Fibroblast of lung (primary cell): ENCODE measurements around the gene PAM. TPM values are rescaled to one million over a fixed set of nuclear protein-coding genes. Genes with fewer than 3 reads are reported as not detected.

Experiments
- DNase-seq, 2 donors: peaks; one replicate each; pipeline versions ENCODE4 v3.0.0 to v3.0.0-alpha.2; 2010; ENCODE audit warnings: low read depth in 2 of 2
- H2AFZ ChIP-seq: 2 replicates; pipeline ENCODE4 v1.5.1; 2012; ENCODE audit warnings: low read length, control low read depth, inconsistent platforms
- H3K27ac ChIP-seq: 2 replicates; pipeline ENCODE4 v1.5.1; 2011; ENCODE audit warnings: low read length, control low read depth; ENCODE audit not compliant: insufficient read depth
- H3K27me3 ChIP-seq: 2 replicates; pipeline ENCODE4 v1.5.1; 2011; ENCODE audit warnings: mild to moderate bottlenecking, low read length; ENCODE audit not compliant: control insufficient read depth, insufficient read depth
- H3K36me3 ChIP-seq: 2 replicates; pipeline ENCODE4 v1.5.1; 2011; ENCODE audit warnings: low read length; ENCODE audit not compliant: control insufficient read depth, insufficient read depth
- H3K4me1 ChIP-seq: 2 replicates; pipeline ENCODE4 v1.5.1; 2011; ENCODE audit warnings: low read length; ENCODE audit not compliant: control insufficient read depth, insufficient read depth; ENCODE audit errors: extremely low read depth
- H3K4me2 ChIP-seq: 2 replicates; pipeline ENCODE4 v1.5.1; 2011; ENCODE audit warnings: low read length, control low read depth; ENCODE audit not compliant: insufficient read depth; ENCODE audit errors: extremely low read depth
- H3K4me3 ChIP-seq, 4 experiments: fragments of 200-600 bp in 1 of 4; sonication (generic) in 1 of 4; replicated peaks in 1 of 4; 2 replicates each; pipeline ENCODE4 v1.5.1; 2011 to 2016; ENCODE audit warnings: low read length in 4 of 4, low read depth in 3 of 4, mild to moderate bottlenecking in 3 of 4, control low read depth in 2 of 4, inconsistent platforms in 1 of 4, mixed read lengths in 1 of 4; ENCODE audit not compliant: insufficient read depth in 1 of 4; ENCODE audit errors: control extremely low read depth in 1 of 4
- H3K79me2 ChIP-seq: 2 replicates; pipeline ENCODE4 v1.5.1; 2012; ENCODE audit warnings: mild to moderate bottlenecking, low read length, inconsistent platforms; ENCODE audit not compliant: control insufficient read depth, insufficient read depth
- H3K9ac ChIP-seq: 2 replicates; pipeline ENCODE4 v1.5.1; 2011; ENCODE audit warnings: mild to moderate bottlenecking, low read length, control low read depth; ENCODE audit not compliant: insufficient read depth
- H3K9me3 ChIP-seq: 2 replicates; pipeline ENCODE4 v1.5.1; 2012; ENCODE audit warnings: low read depth, low read length; ENCODE audit not compliant: control insufficient read depth, insufficient read depth
- H4K20me1 ChIP-seq: 2 replicates; pipeline ENCODE4 v1.5.1; 2011; ENCODE audit warnings: low read length; ENCODE audit not compliant: control insufficient read depth, insufficient read depth; ENCODE audit errors: extremely low read depth
- CTCF ChIP-seq, 2 donors: IDR thresholded peaks in 1 of 2; conservative IDR thresholded peaks in 1 of 2; 1 replicate in 1 of 2; 2 replicates in 1 of 2; pipeline ENCODE4 v1.5.1; 2011 to 2012; ENCODE audit warnings: low read length in 2 of 2, control low read depth in 1 of 2, inconsistent platforms in 1 of 2, low read depth in 1 of 2, mild to moderate bottlenecking in 1 of 2
- EZH2 ChIP-seq: IDR thresholded peaks from 2 replicates; pipeline ENCODE4 v1.5.1; 2012; ENCODE audit warnings: low read length, control low read depth, mild to moderate bottlenecking; ENCODE audit errors: missing control alignments
- polyA plus RNA-seq, 2 donors: library from polyadenylated mRNA; depleted of rRNA in 1 of 2; stranded (reverse) in 1 of 2; unstranded in 1 of 2; fragments of >200 nt; gene quantifications; 2 replicates each; pipeline ENCODE4 v1.2.1, GENCODE V29; 2011 to 2012; ENCODE audit warnings: missing spikeins in 1 of 2
- total RNA-seq: library from RNA; depleted of rRNA; stranded (reverse); fragments of >200 nt; gene quantifications from 2 replicates; pipeline ENCODE4 v1.2.1, GENCODE V29; 2014

PAM gene
- total and polyA plus RNA-seq, 2 donors (not counting 1 experiment from before 2014, with no cell fraction given), result 404 to 405 TPM

GRCh38 chr5:102933316-102933715, 178.2 kb downstream of the PAM start:
- TF ChIP-seq EZH2, result no peak
- no peak for TF ChIP-seq CTCF (conservative IDR thresholded peaks at IDR 0.05 in 1 of 2, IDR thresholded peaks at IDR 0.05 in 1 of 2; ENCODE audit: low read depth in 1 of 2, low read length in 2 of 2)
- Histone ChIP-seq H3K36me3 (no peaks in the 10 kb centered on the region), H3K9me3 (no peaks in the 10 kb centered on the region), H3K79me2 (no peaks in the 10 kb centered on the region), H2AFZ (no peak overlapping the region), H3K9ac (no peak overlapping the region), H3K4me3 (no peak overlapping the region), H3K4me1 (no peaks in the 10 kb centered on the region), H3K4me2 (no peak overlapping the region), H4K20me1 (no peaks in the 10 kb centered on the region), H3K27ac (no peak overlapping the region), H3K27me3 (no peaks in the 10 kb centered on the region)
- DNase-seq, result no peak

- Histone ChIP-seq H3K9ac (no peak overlapping the region), H3K9me3 (no peaks in the 10 kb centered on the region), H3K27me3 (no peaks in the 10 kb centered on the region), H3K4me3 (no peak overlapping the region), H3K27ac (no peak overlapping the region), H3K79me2 (no peaks in the 10 kb centered on the region), H4K20me1 (no peaks in the 10 kb centered on the region), H3K4me2 (no peak overlapping the region), H3K4me1 (no peaks in the 10 kb centered on the region), H3K36me3 (no peaks in the 10 kb centered on the region), H2AFZ (no peak overlapping the region)
- DNase-seq, result no peak
- TF ChIP-seq CTCF (conservative IDR thresholded peaks at IDR 0.05 in 1 of 2, IDR thresholded peaks at IDR 0.05 in 1 of 2; ENCODE audit: low read depth in 1 of 2, low read length in 2 of 2), result no peak
- no peak for TF ChIP-seq EZH2
Measured at GRCh38 chr5:102933721-102934459, 178.8 kb downstream of the PAM start.

- Histone ChIP-seq H3K27me3 (no peaks in the 10 kb centered on the region), H2AFZ (no peak overlapping the region), H4K20me1 (no peaks in the 10 kb centered on the region), H3K4me1 (no peaks in the 10 kb centered on the region), H3K9ac (no peak overlapping the region), H3K4me2 (no peak overlapping the region), H3K9me3 (no peaks in the 10 kb centered on the region), H3K27ac (no peak overlapping the region), H3K36me3 (no peaks in the 10 kb centered on the region), H3K79me2 (no peaks in the 10 kb centered on the region), H3K4me3 (no peak overlapping the region)
- TF ChIP-seq EZH2 (no peak), CTCF (conservative IDR thresholded peaks at IDR 0.05 in 1 of 2, IDR thresholded peaks at IDR 0.05 in 1 of 2; ENCODE audit: low read depth in 1 of 2, low read length in 2 of 2) (no peak)
- DNase-seq, result peak; percentile 29 to 69
Measured at GRCh38 chr5:102937894-102938293, 182.8 kb downstream of the PAM start.
